Sigmoid colon (tissue), 7 donors: ENCODE measurements around the gene WASF3. TPM values are rescaled to one million over a fixed set of nuclear protein-coding genes. Genes with fewer than 3 reads are reported as not detected.

Experiments used
- DNase-seq: peaks from one replicate; pipeline ENCODE4 v3.0.0-alpha.2; 2019
- H3K27ac ChIP-seq, 4 donors: fragments of 200-600 bp; sonication (generic); one replicate each; pipeline ENCODE4 v1.5.1; 2016 to 2019; ENCODE audit warnings: mild to moderate bottlenecking in 1 of 4
- H3K27me3 ChIP-seq, 3 donors: fragments of 200-600 bp; sonication (generic); one replicate each; pipeline ENCODE4 v1.5.1; 2019; ENCODE audit warnings: mild to moderate bottlenecking in 1 of 3
- H3K36me3 ChIP-seq, 4 donors: fragments of 200-600 bp; sonication (generic); one replicate each; pipeline ENCODE4 v1.5.1; 2016 to 2019
- H3K4me1 ChIP-seq, 4 donors: fragments of 200-600 bp; sonication (generic); one replicate each; pipeline ENCODE4 v1.5.1; 2017 to 2019
- H3K4me3 ChIP-seq, 4 donors: fragments of 200-600 bp; sonication (generic); one replicate each; pipeline ENCODE4 v1.5.1; 2017 to 2019; ENCODE audit warnings: mild to moderate bottlenecking in 2 of 4, moderate library complexity in 1 of 4
- H3K9me3 ChIP-seq, 4 donors: fragments of 200-600 bp in 3 of 4; sonication (generic) in 3 of 4; one replicate each; pipeline versions ENCODE4 v1.5.1 to v1.6.1; 2013 to 2019
- CTCF ChIP-seq, 4 experiments: fragments of 450-650 bp in 3 of 4; fragments of 200-600 bp in 1 of 4; IDR thresholded peaks; one replicate each; pipeline ENCODE4 v1.5.1; 2016 to 2019; ENCODE audit warnings: antibody characterized with exemption in 4 of 4, mild to moderate bottlenecking in 3 of 4, moderate library complexity in 2 of 4
- EP300 ChIP-seq, 4 donors: sonication (generic); formaldehyde crosslinking; IDR thresholded peaks; one replicate each; pipeline ENCODE4 v1.6.1; 2017; ENCODE audit warnings: antibody characterized with exemption in 4 of 4
- POLR2A ChIP-seq, 2 donors: fragments of 450-650 bp; IDR thresholded peaks; one replicate each; pipeline ENCODE4 v1.6.1; 2016; ENCODE audit warnings: antibody characterized with exemption in 2 of 2, mild to moderate bottlenecking in 2 of 2, moderate library complexity in 2 of 2
- POLR2AphosphoS5 ChIP-seq, 4 donors: sonication (generic); formaldehyde crosslinking; IDR thresholded peaks; one replicate each; pipeline ENCODE4 v1.6.1; 2017; ENCODE audit warnings: antibody characterized with exemption in 4 of 4
- WGBS, 2 donors: extraction: QIAGEN DNeasy Blood & Tissue Kit; methylation state at CpG; one replicate each; pipeline ENCODE4 v1.1.7; 2013; 5-methylcytosine and 5-hydroxymethylcytosine counted together
- intact Hi-C: fragments of 100-400 bp; cut with DNase I; formaldehyde crosslinking; loops from one replicate; pipeline ENCODE4 v1.15.1; 2023
- polyA plus RNA-seq, 3 donors: library from polyadenylated mRNA; stranded (reverse); fragments of 200-250 nt; gene quantifications; one replicate each; pipeline ENCODE4 v1.2.3, GENCODE V29; 2013
- total RNA-seq, 4 donors: library from RNA; depleted of rRNA; stranded (reverse); fragments of >200 nt; gene quantifications; one replicate each; pipeline ENCODE4 v1.1.0, GENCODE V29; 2016
- donor health status: healthy with polysubstance abuse.
- donor health status: Bipolar disorder and iron deficiency.
- donor health status: healthy.

The WASF3 gene
- total RNA-seq: 10 to 100 TPM; 12.4 to 17.1 (median 14.6) TPM
- 1 to 10 TPM in 2 of 3 donors, under 1 TPM in 1; 0.92 to 4.8 (median 2.6) TPM for polyA plus RNA-seq

GRCh38 chr13:26557393-26558073, at the start of gene WASF3:
TSS of gene WASF3 (plus strand) at chr13:26557683. CDS start at chr13:26642271, 84,588 bp downstream.
- Histone ChIP-seq H3K27ac (peak within 1 kb of the TSS; percentile 59 to 83 (median 78)), H3K4me3 (peak within 1 kb of the TSS; percentile 78 to 91 (median 84)), H3K4me1 (peaks cover 0 to 15% (median 8%) of the 10 kb centered on the region in 4 donors), H3K27me3 (no peaks in the 10 kb centered on the region), H3K9me3 (no peaks in the 10 kb centered on the region), H3K36me3 (no peaks in the 10 kb centered on the region)
- TF ChIP-seq POLR2AphosphoS5 (IDR thresholded peaks at IDR 0.05): no peak
- TF ChIP-seq EP300 (IDR thresholded peaks at IDR 0.05): no peak
- no peak for TF ChIP-seq CTCF (IDR thresholded peaks at IDR 0.05)
- TF ChIP-seq POLR2A (IDR thresholded peaks at IDR 0.05): no peak
- DNase-seq: peak; percentile 97
- WGBS, 2 donors: 1% methylated on average over 94 of the region's 94 CpGs
- intact Hi-C loops: loop anchor here (5.0 to 10.0 kb wide), 3 partner anchors 140 to 1253 kb away; partner anchors contain the start of gene NUP58

GRCh38 chr13:26508885-26509284, 48.6 kb upstream of the WASF3 start:
- 87 to 90% methylated on average over 4 of the region's 4 CpGs for WGBS, 2 donors
- Histone ChIP-seq H3K4me1 (no peaks in the 10 kb centered on the region), H3K4me3 (no peak overlapping the region), H3K27me3 (no peaks in the 10 kb centered on the region), H3K36me3 (no peaks in the 10 kb centered on the region), H3K27ac (peak overlapping the region in 3 of 4 donors; percentile 14 to 49 (median 21)), H3K9me3 (no peaks in the 10 kb centered on the region)
- TF ChIP-seq EP300 (IDR thresholded peaks at IDR 0.05): no peak
- TF ChIP-seq POLR2AphosphoS5 (IDR thresholded peaks at IDR 0.05): peak in 2 of 4 donors; percentile 45 to 46
- peak; percentile 95 for DNase-seq
- intact Hi-C loops: no loop called here

GRCh38 chr13:26509491-26509890, 48.0 kb upstream of the WASF3 start:
- Histone ChIP-seq H3K27me3 (no peaks in the 10 kb centered on the region), H3K36me3 (no peaks in the 10 kb centered on the region), H3K27ac (peak overlapping the region; percentile 5 to 49 (median 18)), H3K4me3 (no peak overlapping the region), H3K9me3 (no peaks in the 10 kb centered on the region), H3K4me1 (no peaks in the 10 kb centered on the region)
- intact Hi-C loops: no loop called here
- WGBS, 2 donors: 89 to 95% methylated on average over 10 of the region's 10 CpGs
- peak; percentile 50 for DNase-seq
- TF ChIP-seq POLR2A (IDR thresholded peaks at IDR 0.05) (no peak), EP300 (IDR thresholded peaks at IDR 0.05) (no peak), POLR2AphosphoS5 (IDR thresholded peaks at IDR 0.05) (no peak)

- intact Hi-C loops: no loop called here
- no peaks in the 10 kb centered on the region for H3K27me3 ChIP-seq
- H3K9me3 ChIP-seq: no peaks in the 10 kb centered on the region
- H3K27ac ChIP-seq: no peak overlapping the region
- WGBS, 2 donors: 76 to 77% methylated on average over 6 of the region's 6 CpGs
- H3K4me3 ChIP-seq: no peak overlapping the region
- H3K4me1 ChIP-seq: no peaks in the 10 kb centered on the region
- TF ChIP-seq CTCF (IDR thresholded peaks at IDR 0.05) (no peak), POLR2A (IDR thresholded peaks at IDR 0.05) (no peak), POLR2AphosphoS5 (IDR thresholded peaks at IDR 0.05) (no peak)
- no peaks in the 10 kb centered on the region for H3K36me3 ChIP-seq
- DNase-seq: no peak
Measured at GRCh38 chr13:26513931-26514330, 43.6 kb upstream of the WASF3 start.

- intact Hi-C loops: no loop called here
- no peaks in the 10 kb centered on the region for H3K9me3 ChIP-seq
- no peaks in the 10 kb centered on the region for H3K27me3 ChIP-seq
- no peak overlapping the region for H3K4me3 ChIP-seq
- WGBS, 2 donors: 76 to 78% methylated on average over 4 of the region's 4 CpGs
- TF ChIP-seq EP300 (IDR thresholded peaks at IDR 0.05): no peak
- TF ChIP-seq POLR2AphosphoS5 (IDR thresholded peaks at IDR 0.05): no peak
- no peak for TF ChIP-seq CTCF (IDR thresholded peaks at IDR 0.05)
- TF ChIP-seq POLR2A (IDR thresholded peaks at IDR 0.05): no peak
- no peaks in the 10 kb centered on the region for H3K36me3 ChIP-seq
- DNase-seq: no peak
- no peaks in the 10 kb centered on the region for H3K4me1 ChIP-seq
- no peak overlapping the region for H3K27ac ChIP-seq
Measured at GRCh38 chr13:26515721-26516120, 41.8 kb upstream of the WASF3 start.
